GM12878 (cell line): ENCODE data around the gene CNIH2. TPM values are rescaled to one million over a fixed set of nuclear protein-coding genes. Genes with fewer than 3 reads are reported as not detected.

Experiments used
- ATF3 ChIP-seq: IDR thresholded peaks from 2 replicates; pipeline ENCODE4 v1.6.1; 2011; ENCODE audit warnings: low read depth, mild to moderate bottlenecking, low read length, moderate library complexity, borderline replicate concordance; ENCODE audit errors: extremely low read depth
- CHD4 ChIP-seq: fragments of 200-600 bp; sonication (generic); IDR thresholded peaks from 2 replicates; pipeline ENCODE4 v1.6.1; 2016; ENCODE audit warnings: mild to moderate bottlenecking
- CREM ChIP-seq: IDR thresholded peaks from 2 replicates; pipeline ENCODE4 v1.6.1; 2014; ENCODE audit warnings: antibody characterized with exemption, low read depth
- CTCF ChIP-seq, 3 experiments: IDR thresholded peaks in 2 of 3; conservative IDR thresholded peaks in 1 of 3; 2 replicates each; pipeline ENCODE4 v1.5.1; 2011; ENCODE audit warnings: low read depth in 3 of 3, low read length in 3 of 3, mild to moderate bottlenecking in 3 of 3, control low read depth in 2 of 3, moderate library complexity in 2 of 3, inconsistent platforms in 1 of 3, mixed read lengths in 1 of 3; ENCODE audit not compliant: control insufficient read depth in 2 of 3, insufficient read depth in 1 of 3; ENCODE audit errors: extremely low read depth in 1 of 3
- EED ChIP-seq: sonication (generic); IDR thresholded peaks from 2 replicates; pipeline ENCODE4 v1.6.1; 2016; ENCODE audit warnings: antibody characterized with exemption, low read depth
- EZH2 ChIP-seq: IDR thresholded peaks from 2 replicates; pipeline ENCODE4 v1.6.1; 2012; ENCODE audit warnings: low read depth, mild to moderate bottlenecking, control low read depth, inconsistent platforms, low read length, borderline replicate concordance; ENCODE audit not compliant: control insufficient read depth
- FOXM1 ChIP-seq: IDR thresholded peaks from 2 replicates; pipeline ENCODE4 v1.6.1; 2012; ENCODE audit warnings: low read depth, mild to moderate bottlenecking, inconsistent platforms, low read length, moderate library complexity
- GABPA ChIP-seq: IDR thresholded peaks from 2 replicates; pipeline ENCODE4 v1.6.1; 2014; ENCODE audit warnings: antibody characterized with exemption, low read depth, mild to moderate bottlenecking, inconsistent platforms
- HDGF ChIP-seq: fragments of 450-650 bp; IDR thresholded peaks from 2 replicates; pipeline ENCODE4 v1.6.1; 2016; ENCODE audit warnings: antibody characterized with exemption
- IKZF2 ChIP-seq, 2 experiments: fragments of 450-650 bp; IDR thresholded peaks; 2 replicates each; pipeline ENCODE4 v1.6.1; 2017; ENCODE audit warnings: mild to moderate bottlenecking in 2 of 2, moderate library complexity in 2 of 2
- IRF5 ChIP-seq: fragments of 450-650 bp; IDR thresholded peaks from 2 replicates; pipeline ENCODE4 v1.6.1; 2017; ENCODE audit warnings: borderline replicate concordance
- NBN ChIP-seq: fragments of 450-650 bp; IDR thresholded peaks from 2 replicates; pipeline ENCODE4 v1.6.1; 2016
- NFYA ChIP-seq: IDR thresholded peaks from 2 replicates; pipeline ENCODE4 v1.6.1; 2011; ENCODE audit warnings: low read depth, mild to moderate bottlenecking, low read length, improper control_type of control experiment, borderline replicate concordance
- POLR2AphosphoS2 ChIP-seq: IDR thresholded peaks from 2 replicates; pipeline ENCODE4 v1.6.1; 2011; ENCODE audit warnings: low read depth, mild to moderate bottlenecking, low read length, improper control_type of control experiment, moderate library complexity
- POLR2AphosphoS5 ChIP-seq: IDR thresholded peaks from 2 replicates; pipeline ENCODE4 v1.6.1; 2011; ENCODE audit warnings: mild to moderate bottlenecking, low read length, inconsistent platforms
- POU2F2 ChIP-seq: IDR thresholded peaks from 3 replicates; pipeline ENCODE4 v1.6.1; 2011; ENCODE audit warnings: low read depth, mild to moderate bottlenecking, low read length, borderline replicate concordance
- RBBP5 ChIP-seq: fragments of 200-600 bp; sonication (generic); conservative IDR thresholded peaks from 2 replicates; pipeline ENCODE4 v1.6.1; 2016
- RCOR1 ChIP-seq: conservative IDR thresholded peaks from 2 replicates; pipeline ENCODE4 v1.6.1; 2012; ENCODE audit warnings: low read depth, low read length, improper control_type of control experiment
- RELB ChIP-seq: fragments of 450-650 bp; IDR thresholded peaks from 2 replicates; pipeline ENCODE4 v1.6.1; 2017; ENCODE audit warnings: low read depth, mild to moderate bottlenecking, moderate library complexity
- SP1 ChIP-seq: IDR thresholded peaks from one replicate; pipeline ENCODE4 v1.6.1; 2011; ENCODE audit warnings: low read depth, low read length
- SPI1 ChIP-seq: IDR thresholded peaks from 2 replicates; pipeline ENCODE4 v1.6.1; 2011; ENCODE audit warnings: low read depth, mild to moderate bottlenecking, low read length, moderate library complexity, borderline replicate concordance; ENCODE audit not compliant: insufficient read depth
- SREBF2 ChIP-seq: IDR thresholded peaks from 2 replicates; pipeline ENCODE4 v1.6.1; 2012; ENCODE audit warnings: mild to moderate bottlenecking, low read length
- STAT3 ChIP-seq: IDR thresholded peaks from 2 replicates; pipeline ENCODE4 v1.6.1; 2011; ENCODE audit warnings: low read depth, low read length, improper control_type of control experiment
- ZBTB33 ChIP-seq: fragments of 450-650 bp; IDR thresholded peaks from 2 replicates; pipeline ENCODE4 v1.6.1; 2017; ENCODE audit warnings: mild to moderate bottlenecking
- polyA plus RNA-seq, 11 experiments: library from polyadenylated mRNA; depleted of rRNA in 4 of 11; unstranded in 6 of 11; stranded (reverse) in 5 of 11; fragments of >200 nt; fragmentation: Nextera tagmentation in 4 of 11; fragmentation: Illumina TruSeq in 1 of 11; extraction: Ambion mirVana in 4 of 11; extraction: Trizol in 1 of 11; gene quantifications; 1 replicate in 1 of 11; 2 replicates in 10 of 11; pipeline versions ENCODE4 v1.2.1 to v1.2.3, GENCODE V29; 2011 to 2016; ENCODE audit warnings: inconsistent platforms in 2 of 11, missing spikeins in 2 of 11, low read depth in 1 of 11
- total RNA-seq, 4 experiments: library from RNA; depleted of rRNA in 3 of 4; stranded (reverse); fragments of >200 nt in 3 of 4; fragmentation: Illumina TruSeq in 1 of 4; extraction: Trizol in 1 of 4; gene quantifications; 2 replicates each; pipeline versions ENCODE4 v1.2.1 to v1.2.3, GENCODE V29; 2013 to 2021

Gene CNIH2
- total and polyA plus RNA-seq, 10 of the 15 experiments (the other 5 are each of a cell fraction or from before 2014, with no cell fraction given) = 0.07 to 1.3 (median 0.68) TPM; not detected in 2

- no peak for TF ChIP-seq ZBTB33
- TF ChIP-seq RELB = 0 out of 2 replicates have a peak, but pooled peaks have one; percentile 16
- TF ChIP-seq SREBF2 = no peak
- no peak; the same call in none of the 2 replicates for TF ChIP-seq POLR2AphosphoS2
- no peak for TF ChIP-seq IRF5
- TF ChIP-seq RCOR1 = 0 out of 2 replicates have a peak, but pooled peaks have one; percentile 66
- TF ChIP-seq IKZF2 (IDR thresholded peaks at IDR 0.05) = no peak
- no peak for TF ChIP-seq ATF3
- no peak for TF ChIP-seq POLR2AphosphoS5
- TF ChIP-seq SP1 = no peak
- TF ChIP-seq EZH2 = no peak
- no peak for TF ChIP-seq CTCF (IDR thresholded peaks at IDR 0.05 in 2 of 3, conservative IDR thresholded peaks at IDR 0.05 in 1 of 3; ENCODE audit: control insufficient read depth in 2 of 3, extremely low read depth in 1 of 3, insufficient read depth in 1 of 3, low read depth in 3 of 3, low read length in 3 of 3)
- no peak for TF ChIP-seq CREM
- TF ChIP-seq STAT3 = no peak
- no peak for TF ChIP-seq SPI1
- TF ChIP-seq FOXM1 = no peak
- peak; percentile 63; the same call in 1 of the 2 replicates for TF ChIP-seq NBN
- TF ChIP-seq EED = no peak
- TF ChIP-seq CHD4 = no peak
- TF ChIP-seq POU2F2 = no peak
- no peak for TF ChIP-seq GABPA
- TF ChIP-seq HDGF = no peak
- TF ChIP-seq RBBP5 = no peak
- TF ChIP-seq NFYA = no peak
Measured at GRCh38 chr11:66267379-66268243, 10.4 kb upstream of the CNIH2 start (continued).
